HEK293T (cell line): ENCODE measurements around the gene SH3PXD2B.

Experiments
- BHLHE40 ChIP-seq: fragments of 450-650 bp; IDR thresholded peaks from 2 replicates; pipeline ENCODE4 v1.6.1; 2016; ENCODE audit warnings: mild to moderate bottlenecking, moderate library complexity, borderline replicate concordance
- ELF4 ChIP-seq: fragments of 450-650 bp; IDR thresholded peaks from 2 replicates; pipeline ENCODE4 v1.6.1; 2017; ENCODE audit warnings: antibody characterized with exemption
- FOXM1 ChIP-seq: fragments of 450-650 bp; IDR thresholded peaks from 2 replicates; pipeline ENCODE4 v1.6.1; 2017; ENCODE audit warnings: mild to moderate bottlenecking, borderline replicate concordance

GRCh38 chr5:172342918-172343317 lies 111.4 kb downstream of the SH3PXD2B start:
- no peak for TF ChIP-seq BHLHE40
- no peak for TF ChIP-seq FOXM1
- TF ChIP-seq ELF4 = no peak
